ENCODE results near the gene APH1B.
"Not testable (repeated sequence)": the region's sequence is repeated elsewhere in the genome, so short reads cannot be mapped to it uniquely, and the experiment has no call there.

The APH1B gene

DNA sequence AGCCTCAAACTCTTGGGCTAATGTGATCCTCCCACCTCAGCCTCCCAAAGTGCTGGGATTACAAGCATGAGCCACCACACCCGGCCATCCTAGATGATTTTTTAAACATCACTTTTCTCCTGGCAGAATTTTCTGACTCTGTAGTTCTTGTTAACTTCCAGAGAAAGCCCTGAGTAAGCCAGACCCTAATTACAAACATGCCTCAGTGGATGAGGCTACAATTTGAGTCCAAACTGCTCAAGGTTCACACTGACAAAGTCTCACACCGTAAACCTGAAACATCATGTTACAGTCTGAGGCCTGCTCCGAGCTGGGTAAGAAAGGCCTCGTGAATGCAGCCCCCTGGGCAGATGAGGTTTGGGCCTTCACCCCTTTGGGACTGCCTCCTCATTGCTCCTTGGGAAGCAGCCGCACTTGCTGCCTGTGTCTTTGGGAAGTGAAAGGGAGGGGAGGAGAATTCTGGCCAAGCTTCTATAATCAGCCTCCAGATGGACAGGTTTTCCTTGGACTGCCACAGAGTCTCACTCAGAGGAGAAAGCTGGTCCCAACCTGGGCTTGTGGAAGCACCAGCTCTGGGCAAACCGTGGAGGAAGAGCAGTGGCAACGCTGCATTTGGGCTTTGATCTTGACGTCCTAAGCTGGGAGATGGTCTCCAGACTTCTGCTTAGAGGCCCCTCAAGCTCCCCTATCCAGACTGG, 58.3 kb downstream of the APH1B start:
- no peak for DNase-seq

DNA sequence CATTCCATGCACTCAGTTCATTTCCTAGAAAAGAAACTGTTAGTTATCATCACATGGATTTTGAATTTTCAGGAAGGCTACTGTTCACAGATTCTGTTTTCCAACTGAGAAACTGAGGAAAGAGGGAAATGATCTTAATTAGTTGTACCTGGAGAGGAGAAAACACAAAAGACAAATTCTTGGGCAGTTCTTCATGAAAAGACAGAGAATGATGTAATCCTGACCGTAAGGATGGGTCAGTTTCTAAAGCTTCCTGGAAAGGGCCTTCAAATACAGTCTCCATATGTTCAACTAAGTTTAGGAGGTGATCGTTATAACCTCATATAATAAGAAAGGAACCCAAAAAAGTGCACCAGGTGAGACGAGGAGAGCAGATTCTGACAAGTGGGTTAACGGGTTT, 59.6 kb downstream of the APH1B start:
- no peak for DNase-seq

DNA sequence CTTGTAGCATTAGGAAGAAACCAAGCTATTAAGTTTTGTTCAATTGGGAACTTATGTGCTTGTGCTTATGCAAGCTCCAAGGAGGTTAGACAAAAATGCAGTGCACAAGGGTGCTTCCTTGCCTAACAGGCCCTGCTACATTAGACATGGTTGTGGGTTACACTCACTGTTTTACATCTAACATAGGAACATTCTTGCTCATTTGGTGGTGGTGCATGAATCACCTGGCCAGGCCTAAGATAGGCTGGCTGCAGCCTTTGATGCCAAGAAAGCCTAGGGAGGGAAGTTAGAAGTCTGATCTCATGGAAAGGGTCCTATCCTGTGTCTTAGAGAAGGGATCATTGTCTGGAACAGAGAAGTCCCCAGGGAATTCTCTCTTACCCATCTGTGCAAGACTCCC, 60.8 kb downstream of the APH1B start:
- no peak for DNase-seq

DNA sequence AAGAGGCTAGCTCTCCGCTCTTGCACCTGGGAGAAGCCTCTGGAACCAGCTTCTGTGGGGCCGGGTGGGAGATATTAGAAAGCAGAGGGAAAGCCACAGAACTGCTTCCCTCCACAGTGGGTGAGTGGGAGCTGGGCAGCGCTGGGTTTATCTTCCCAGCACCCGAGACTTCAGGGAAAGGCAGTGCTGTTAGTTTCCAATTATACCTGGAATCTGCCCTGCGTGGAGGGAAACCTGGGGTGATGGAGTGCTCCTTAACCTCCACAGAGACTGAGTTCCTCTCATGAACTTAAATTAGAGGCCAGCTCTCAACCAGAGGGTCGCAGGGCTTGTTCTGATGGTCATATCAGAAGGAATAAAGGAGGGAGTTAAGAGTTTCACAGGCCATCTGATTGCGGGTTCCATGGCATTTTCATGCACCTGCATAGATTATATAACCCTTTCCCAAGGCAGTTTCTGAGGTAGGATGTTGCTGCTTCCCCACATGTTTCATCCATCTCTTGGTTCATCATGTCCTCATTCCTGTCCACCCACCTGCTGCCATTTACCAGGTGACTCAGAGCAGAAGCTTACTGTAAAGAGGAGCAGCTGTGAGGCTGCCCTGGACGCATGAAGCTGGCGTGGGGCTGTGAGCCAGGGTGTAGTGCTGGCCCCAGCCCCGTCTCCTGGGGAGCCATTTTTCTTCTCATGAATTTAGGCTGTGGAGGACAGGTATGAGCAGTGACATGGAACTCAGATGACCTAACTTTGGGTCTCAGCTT, 61.8 kb downstream of the APH1B start:
- DNase-seq: no peak

DNA sequence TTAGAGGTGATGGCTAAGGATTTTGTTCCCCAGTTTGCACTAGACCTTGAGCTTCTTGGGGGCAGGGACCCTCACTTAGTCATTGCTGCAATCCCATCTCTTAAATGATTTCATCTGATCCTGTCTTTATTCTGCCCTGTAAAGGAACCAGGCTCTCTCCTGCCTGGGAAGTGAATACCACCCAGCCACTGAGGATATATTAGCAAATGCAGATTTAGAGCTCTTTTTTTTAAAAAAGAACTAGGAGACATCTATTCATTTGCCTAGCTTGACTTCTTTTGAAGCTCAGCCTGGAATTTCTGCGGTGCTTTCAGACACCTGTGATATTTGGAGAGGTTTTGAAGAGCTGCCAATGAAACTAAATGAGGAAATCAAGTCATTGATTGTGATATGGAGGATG, 62.4 kb downstream of the APH1B start:
- DNase-seq: no peak

DNA sequence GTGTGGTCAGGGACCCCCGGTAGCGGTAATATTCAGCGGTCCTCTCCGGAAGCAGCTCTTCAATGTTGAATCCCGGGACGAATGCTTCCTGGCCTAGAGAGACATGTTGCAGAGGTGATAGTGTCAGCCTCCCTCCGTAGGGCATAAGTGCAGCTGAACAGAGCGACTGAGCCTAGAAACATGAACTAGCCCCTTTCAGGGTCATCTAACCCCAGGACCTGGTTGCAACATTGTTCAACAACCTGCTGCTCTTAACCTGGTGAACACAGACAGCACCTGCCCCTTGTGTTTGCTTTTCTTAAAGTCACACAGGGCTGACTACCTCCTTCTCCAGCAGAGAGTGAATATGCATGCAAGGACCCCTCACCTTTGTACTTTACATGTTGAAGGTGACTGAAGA, 62.9 kb downstream of the APH1B start:
- DNase-seq: no peak

DNA sequence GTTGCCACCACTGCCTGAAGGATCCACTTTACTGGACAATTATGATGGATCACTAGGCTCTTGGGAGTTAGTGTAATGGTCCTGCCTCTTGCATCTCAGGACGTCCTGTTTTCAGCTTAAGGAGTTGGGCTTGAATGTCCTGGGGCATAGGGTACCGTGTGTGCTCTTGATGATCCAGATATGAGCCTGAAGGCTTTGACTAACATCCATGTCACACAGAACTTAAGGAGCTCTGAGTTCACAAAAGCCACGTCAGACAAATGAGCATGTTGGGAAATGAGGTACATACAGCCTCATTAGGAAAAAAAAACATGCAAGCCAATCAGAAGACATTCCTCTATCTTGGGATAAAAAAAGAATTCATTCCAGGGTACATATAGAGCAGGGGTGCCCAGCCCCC, 63.5 kb downstream of the APH1B start:
- DNase-seq: no peak

DNA sequence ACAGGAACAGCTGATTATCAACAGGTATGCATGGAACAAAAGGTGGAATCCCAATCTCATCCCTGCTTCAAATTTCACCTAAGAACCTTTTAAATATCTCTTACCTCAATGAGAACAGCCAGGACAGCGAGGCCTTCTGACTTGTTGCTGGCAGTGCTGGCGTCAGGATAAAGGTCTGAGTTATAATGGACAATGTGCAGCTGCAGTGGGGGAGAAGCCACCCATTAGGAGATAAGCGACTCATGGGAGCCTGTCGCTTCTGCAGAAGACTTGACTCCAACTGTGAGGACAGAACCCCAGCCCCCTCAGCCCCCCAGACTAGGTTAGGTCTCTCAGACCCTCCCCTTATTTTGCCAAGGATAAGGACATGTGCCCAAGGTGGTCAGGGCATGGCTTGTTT, 64.5 kb downstream of the APH1B start:
- no peak for DNase-seq

DNA sequence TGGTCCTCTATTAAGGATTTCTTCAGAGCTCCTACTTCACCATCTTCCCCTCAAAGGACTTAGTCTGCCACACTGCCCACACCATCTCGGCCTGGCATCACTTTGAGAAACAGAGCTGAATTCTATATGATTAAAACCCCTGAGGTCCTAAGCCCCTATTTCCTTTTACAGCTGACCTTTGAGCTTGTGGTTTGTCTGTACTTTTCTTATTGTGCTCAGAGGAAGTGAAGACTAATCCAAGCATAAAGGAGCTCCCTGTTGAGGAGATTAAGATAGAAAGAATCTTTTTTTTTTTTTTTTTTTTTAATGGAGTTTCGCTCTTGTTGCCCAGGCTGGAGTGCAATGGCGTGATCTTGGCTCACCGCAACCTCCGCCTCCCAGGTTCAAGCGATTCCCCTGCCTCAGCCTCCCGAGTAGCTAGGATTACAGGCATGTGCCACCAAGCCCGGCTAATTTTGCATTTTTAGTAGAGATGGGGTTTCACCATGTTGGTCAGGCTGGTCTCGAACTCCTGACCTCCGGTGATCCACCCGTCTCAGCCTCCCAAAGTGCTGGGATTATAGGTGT, 65.7 kb downstream of the APH1B start:
- DNase-seq: not testable (repeated sequence)

DNA sequence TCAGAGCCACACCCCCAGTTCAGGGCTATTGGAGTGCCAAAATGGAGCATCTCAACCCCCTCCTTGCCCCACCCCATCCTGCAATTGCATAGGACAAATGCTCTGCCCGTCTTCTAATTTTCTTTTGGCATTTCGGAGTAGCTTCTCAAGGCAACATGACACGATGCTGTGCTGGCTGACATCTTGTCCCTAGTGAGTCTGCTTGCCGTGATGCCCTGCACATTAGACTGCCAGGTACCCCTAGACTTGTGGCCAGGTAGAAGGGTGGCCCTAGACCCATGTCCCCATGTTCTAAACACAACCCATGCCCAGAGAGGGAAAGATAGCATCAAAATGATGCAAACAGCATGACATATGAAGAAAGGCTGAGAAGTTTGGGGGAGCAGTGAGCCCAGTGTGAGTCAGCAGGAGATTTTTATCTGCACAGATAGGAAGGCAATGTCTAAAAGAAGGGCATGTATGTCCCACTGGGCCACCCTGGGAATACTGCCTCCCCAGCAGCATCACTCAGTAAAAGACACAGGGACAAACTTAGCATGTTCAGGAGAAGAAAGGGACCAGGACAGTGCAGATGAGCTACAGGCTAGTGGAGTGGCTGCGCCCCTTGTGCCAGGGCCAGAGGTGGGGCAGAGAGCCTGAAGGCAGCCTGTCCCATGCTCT, 67.5 kb downstream of the APH1B start:
- DNase-seq: no peak

DNA sequence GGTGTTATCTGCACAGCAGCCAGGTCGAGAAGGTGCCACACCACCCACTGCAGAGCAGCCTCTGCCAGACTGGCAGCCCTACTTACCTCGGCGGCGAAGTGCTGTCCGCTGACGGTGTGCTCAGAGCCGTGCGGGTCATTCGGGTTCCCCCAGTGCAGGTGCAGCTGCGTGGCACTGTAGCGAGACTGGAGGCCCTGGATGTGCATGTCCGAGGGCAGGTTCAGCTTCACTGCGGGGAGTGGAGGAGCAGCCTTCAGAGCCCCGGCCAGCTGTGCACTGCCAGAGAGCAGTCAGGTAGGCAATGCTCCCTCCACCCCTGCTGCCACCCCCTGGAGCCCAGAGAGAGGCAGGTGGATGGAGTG, 68.0 kb downstream of the APH1B start:
- no peak for DNase-seq

DNA sequence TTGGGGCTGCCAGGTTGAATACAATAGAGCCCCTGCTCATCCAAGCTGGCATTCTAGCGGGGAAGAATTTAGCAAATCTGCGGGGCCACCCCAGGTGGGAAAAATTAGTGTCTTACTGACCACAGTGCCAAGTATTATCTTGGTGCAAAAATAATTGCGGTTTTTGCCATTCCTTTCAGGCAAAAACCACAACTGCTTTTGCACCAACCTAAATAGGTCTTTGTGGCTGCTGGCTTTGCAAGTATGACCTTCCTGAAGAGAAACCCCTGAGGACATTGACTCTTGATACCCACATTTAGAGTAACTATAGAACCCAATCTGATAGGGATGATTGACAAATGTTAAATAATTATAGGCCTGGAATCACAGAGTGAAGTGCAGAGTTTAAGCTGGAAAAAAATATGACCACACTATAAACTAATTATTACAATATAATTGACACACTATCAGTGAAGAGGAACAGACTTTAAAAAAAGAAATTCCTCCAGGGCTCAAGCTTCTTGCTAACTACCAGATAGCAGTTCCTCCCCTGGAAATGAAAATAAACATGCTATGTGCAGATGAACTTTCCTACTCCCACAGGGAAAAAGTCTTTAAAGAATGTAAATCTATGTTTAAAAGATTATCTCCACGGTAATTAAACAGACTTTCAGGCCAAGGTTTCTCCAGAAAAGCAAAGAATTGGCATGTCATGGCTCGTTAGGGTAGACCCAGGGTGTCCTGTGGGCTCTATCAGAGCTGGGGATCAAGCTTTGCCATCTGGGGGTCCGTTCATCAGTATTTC, 69.9 kb downstream of the APH1B start:
- DNase-seq: no peak

DNA sequence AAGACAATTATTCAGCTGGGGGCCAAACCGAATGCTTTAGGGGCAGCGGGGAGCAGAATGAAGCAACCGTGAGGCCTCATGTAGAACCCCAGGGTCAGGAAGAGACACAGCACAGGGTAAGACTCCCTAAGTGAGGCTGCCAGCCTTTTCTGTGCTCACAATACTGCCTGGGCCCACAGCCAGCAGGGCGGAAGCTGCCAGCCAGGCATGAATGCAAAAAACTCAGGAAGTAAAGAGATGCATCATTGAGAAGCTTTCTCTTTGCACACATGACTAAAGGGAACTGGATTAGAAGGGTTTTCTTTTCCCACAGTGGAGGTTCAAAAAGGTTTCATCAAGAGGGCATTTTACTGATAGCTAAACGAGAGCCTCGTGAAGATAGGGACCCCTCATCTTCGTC, 71.0 kb downstream of the APH1B start:
- no peak for DNase-seq

DNA sequence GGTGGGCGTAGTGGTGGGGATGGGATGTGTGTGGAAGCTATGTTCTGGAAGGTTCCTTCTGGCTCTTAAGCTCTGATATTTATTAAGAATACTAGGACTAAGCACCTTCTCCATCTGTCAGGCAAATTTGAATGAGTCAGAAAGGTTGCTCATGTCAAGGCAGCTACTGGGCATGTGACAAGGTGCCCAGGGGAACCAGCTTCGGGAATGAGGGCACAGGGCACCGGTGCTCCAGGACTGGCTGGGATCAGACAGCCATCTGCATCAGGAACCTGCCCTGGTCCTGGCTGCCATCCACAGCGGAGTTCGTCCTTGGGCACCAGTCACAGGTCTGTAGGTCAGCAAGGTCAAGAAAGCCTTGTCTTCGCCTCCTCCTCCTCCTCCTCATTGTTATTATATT, 71.8 kb downstream of the APH1B start:
- no peak for DNase-seq

DNA sequence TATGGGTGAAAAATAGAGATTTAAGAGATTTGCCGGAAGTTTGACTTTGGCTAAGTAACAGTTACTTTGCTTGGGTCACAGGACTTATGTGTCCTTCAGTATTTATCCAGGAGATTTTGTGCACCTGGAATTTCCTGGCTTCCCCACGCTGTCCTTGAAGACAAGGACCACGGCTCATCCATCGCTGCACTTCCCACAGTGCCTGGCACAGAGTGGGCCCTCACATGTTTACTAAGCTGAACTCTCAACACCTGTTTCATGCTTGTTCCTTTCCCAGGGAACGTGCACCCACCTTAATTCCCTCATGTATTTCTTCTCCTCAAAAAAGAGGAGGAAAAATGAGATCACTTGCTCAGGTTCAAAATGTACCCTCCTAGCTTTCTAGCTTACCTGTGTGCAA, 72.2 kb downstream of the APH1B start:
- DNase-seq: no peak

DNA sequence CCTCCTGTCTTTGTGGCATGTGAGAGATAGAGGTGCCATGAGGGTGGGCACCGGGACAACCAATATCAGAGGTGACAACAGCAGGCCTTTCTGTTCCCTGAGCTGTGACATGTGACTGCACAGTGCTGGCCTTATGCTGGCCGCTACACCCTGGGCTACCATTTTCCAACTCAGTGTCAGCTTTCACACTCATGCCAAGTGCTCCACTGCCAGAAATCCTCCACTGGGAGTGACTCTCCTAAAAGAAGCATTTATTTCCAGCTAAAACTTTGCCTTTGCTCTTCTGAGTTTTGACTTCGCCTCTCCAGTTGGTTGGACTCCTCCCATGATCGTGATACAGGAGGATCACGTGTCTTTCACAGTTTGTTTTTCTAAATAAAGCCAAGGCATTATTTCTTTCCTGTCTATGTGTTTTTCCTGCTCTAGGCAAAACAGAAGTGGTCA, 72.8 kb downstream of the APH1B start:
- no peak for DNase-seq

DNA sequence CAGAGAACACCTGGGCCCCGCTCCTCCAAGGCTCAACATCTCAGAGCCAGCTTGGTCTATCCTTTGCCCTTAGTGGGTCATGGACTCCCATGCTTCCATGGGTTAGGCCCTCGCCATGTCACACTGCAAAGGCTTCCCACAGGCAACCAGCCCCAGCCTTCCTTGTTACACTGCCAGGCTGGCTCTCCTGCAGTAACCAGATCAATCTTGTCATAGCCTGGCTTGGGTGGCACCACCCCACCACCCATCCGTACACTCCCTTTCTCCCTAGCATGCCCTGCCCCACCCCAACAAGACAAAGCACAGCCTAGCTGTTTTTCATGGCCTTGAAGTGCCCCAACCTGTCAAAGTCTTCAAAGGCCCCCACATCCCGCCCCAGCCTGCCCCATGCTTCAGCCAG, 73.8 kb downstream of the APH1B start:
- no peak for DNase-seq

DNA sequence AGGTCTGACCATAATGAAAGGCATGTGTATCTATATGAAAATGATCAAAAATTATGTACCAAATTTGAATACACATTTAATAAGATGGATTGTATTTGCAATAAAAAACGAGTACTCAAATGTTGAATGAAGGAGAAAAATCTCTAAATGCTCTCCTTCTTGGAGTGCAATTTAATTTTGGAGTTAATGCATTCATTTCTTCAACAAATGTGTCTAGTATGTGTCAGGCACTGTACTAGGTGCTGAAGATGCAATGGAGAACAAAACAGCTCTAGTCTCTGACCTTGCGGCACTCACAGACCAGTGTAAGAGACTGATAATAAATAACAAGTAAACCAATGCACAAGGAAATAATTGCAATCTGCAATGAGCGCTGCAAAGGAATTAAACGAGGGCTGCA, 75.4 kb downstream of the APH1B start:
- no peak for DNase-seq

DNA sequence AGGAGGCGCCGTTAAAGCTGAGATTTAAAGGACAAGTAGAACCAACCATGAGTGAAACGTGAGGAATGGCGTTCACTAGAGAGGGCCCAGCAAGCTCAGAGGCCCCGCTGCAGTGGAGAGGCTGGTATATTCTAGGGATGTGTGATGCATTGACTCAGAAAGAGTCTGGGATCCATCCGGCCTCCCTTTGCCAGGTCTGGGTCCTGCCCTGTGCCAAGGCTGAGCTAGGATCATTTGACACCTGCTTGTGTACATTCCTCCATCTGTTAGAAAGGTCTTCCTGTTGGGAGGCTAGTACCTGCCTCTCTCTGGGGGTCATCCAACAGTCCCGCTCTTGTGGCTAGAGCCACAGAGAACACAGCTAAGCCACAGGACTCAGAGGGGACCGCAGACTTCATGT, 75.9 kb downstream of the APH1B start:
- DNase-seq: no peak

DNA sequence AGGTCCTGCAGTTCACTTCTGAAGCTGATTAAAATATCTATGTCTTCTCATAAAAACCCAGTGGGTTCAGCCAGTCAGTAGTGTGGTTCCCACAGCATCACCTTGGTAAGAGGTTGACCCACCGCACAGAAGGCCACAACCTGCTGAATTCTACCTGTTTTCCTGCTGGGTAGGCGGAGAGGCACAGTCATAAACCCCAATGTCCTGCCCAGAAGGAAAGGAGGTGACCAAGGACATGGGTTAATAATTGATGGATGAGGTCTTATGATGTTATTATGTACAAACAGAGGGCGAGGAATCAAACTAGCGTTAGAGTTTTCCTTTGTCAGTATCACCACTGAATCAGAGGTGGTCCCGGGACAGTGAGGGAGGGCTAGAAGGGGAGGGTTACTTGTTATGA, 76.5 kb downstream of the APH1B start:
- no peak for DNase-seq

DNA sequence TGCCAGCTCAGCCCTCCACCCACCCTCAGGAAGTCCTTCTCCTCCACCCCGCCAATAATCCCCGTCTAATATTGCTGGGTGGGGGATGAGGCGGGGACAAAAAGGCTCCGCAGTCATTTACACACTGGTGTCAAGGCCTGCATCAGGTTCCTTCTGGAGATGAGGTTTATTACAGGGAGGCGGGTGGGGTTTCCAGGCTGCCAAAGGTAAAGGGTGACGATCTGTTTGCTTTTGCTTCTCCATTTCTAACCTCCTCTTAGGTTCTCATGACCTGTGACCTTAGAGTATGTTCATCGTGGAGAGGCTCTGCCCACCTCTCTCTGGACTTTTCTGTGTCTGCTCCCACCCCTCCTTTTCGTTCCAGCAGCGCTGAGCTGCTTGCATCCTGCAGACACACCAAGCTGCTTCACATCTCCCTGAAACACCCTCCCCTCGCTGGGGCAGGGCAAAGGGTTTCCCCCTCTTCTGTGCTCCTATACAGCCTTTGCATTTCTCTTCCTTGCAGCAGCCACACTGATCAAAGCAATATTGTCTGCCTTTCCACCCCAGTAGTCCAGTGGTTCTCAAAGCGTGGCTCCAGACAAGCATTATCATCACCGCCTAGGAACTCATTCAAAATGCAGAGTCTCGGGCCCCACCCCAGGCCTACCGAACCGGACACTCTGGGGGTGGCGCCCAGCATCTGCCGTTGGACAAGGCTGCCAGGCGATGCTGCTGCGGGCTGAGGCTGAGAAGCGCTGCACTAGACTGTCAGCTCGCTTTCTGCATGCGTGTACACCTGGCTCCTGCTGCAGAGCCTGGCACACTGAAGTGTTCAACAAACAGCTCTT, 77.6 kb downstream of the APH1B start:
- no peak for DNase-seq

DNA sequence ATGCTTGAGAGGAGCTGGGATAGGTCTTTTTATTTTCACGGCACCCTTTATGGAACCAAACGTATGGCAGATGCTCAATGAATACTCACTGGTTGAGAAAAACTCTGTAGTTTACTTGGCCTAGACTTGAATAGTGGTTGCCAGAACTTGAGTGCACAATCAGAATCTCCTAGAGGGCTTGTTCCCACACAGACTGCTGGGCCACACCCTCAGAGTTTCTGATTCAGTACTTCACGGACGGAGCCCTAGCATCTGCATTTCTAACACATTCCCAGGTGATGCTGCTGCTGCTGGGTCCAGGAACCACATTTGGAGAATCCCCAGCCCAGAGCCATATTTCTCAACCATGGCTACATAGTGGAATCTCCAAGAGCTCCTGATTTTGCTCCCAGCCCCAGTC, 79.7 kb downstream of the APH1B start:
- no peak for DNase-seq

Data from stimulated activated CD4-positive, alpha-beta T cell treated with anti-CD3 and anti-CD28 coated beads, Interleukin-2, amount 100 ng/mL, for 24 hours (primary cell).